Endodermal cell (in vitro differentiated cells): ENCODE data around the gene LYST. TPM values are rescaled to one million over a fixed set of nuclear protein-coding genes. Genes with fewer than 3 reads are reported as not detected.
"Not testable (repeated sequence)": the region's sequence is repeated elsewhere in the genome, so short reads cannot be mapped to it uniquely, and the experiment has no call there.

Source experiments
- DNase-seq: peaks from one replicate; pipeline ENCODE4 v3.0.0-alpha.2; 2017
- H3K27ac ChIP-seq: 2 replicates; pipeline ENCODE4 v1.5.1; 2013; ENCODE audit warnings: mild to moderate bottlenecking, low read depth, low read length, moderate library complexity
- H3K27me3 ChIP-seq: 2 replicates; pipeline ENCODE4 v1.6.1; 2013; ENCODE audit warnings: mild to moderate bottlenecking, low read length, moderate library complexity; ENCODE audit not compliant: insufficient read depth, control insufficient read depth, poor library complexity, severe bottlenecking
- H3K36me3 ChIP-seq: 2 replicates; pipeline ENCODE4 v1.7.0; 2013; ENCODE audit warnings: mild to moderate bottlenecking, low read length, moderate library complexity; ENCODE audit not compliant: control insufficient read depth, insufficient read depth
- H3K4me1 ChIP-seq: one replicate; pipeline ENCODE4 v1.7.0; 2013; ENCODE audit warnings: low read length; ENCODE audit not compliant: control insufficient read depth, insufficient read depth
- H3K4me3 ChIP-seq: 2 replicates; pipeline ENCODE4 v1.5.1; 2013; ENCODE audit warnings: mild to moderate bottlenecking, low read length, moderate library complexity
- H3K9ac ChIP-seq: 2 replicates; pipeline ENCODE4 v1.6.1; 2013; ENCODE audit warnings: mild to moderate bottlenecking, low read length, moderate library complexity; ENCODE audit not compliant: poor library complexity, severe bottlenecking; ENCODE audit errors: extremely low read depth
- H3K9me3 ChIP-seq: 2 replicates; pipeline ENCODE4 v1.6.1; 2013; ENCODE audit warnings: mild to moderate bottlenecking, low read length, moderate library complexity; ENCODE audit not compliant: control insufficient read depth
- H3K27ac Mint-ChIP-seq: 2 replicates; pipeline ENCODE4 v1.8.0; 2020; ENCODE audit warnings: mixed read lengths
- H3K27me3 Mint-ChIP-seq: 2 replicates; pipeline ENCODE4 v1.8.0; 2021; ENCODE audit warnings: mild to moderate bottlenecking, mixed read lengths; ENCODE audit not compliant: insufficient read depth
- H3K36me3 Mint-ChIP-seq: 2 replicates; pipeline ENCODE4 v1.8.0; 2020; ENCODE audit warnings: low read depth, mixed read lengths
- H3K4me1 Mint-ChIP-seq: 2 replicates; pipeline ENCODE4 v1.8.0; 2020; ENCODE audit warnings: mixed read lengths
- H3K4me3 Mint-ChIP-seq: 2 replicates; pipeline ENCODE4 v1.8.0; 2020; ENCODE audit warnings: mild to moderate bottlenecking, moderate library complexity, mixed read lengths
- H3K9me3 Mint-ChIP-seq: 2 replicates; pipeline ENCODE4 v1.8.0; 2020; ENCODE audit warnings: mild to moderate bottlenecking, mixed read lengths
- CTCF ChIP-seq: fragments of 200-600 bp; sonication (generic); conservative IDR thresholded peaks from 2 replicates; pipeline ENCODE4 v1.5.0; 2021; ENCODE audit warnings: antibody characterized with exemption, mild to moderate bottlenecking
- WGBS, 2 experiments: methylation state at CpG; one replicate each; pipeline versions ENCODE4 v1.1.5 to v1.1.7; 2013; ENCODE audit warnings: missing lambda C conversion rate in 2 of 2, mixed read lengths in 1 of 2; ENCODE audit not compliant: insufficient coverage in 1 of 2, insufficient read length in 1 of 2; 5-methylcytosine and 5-hydroxymethylcytosine counted together
- long read RNA-seq, 4 experiments: library from polyadenylated mRNA in 2 of 4; library from RNA in 1 of 4; library from capped mRNA in 1 of 4; stranded (forward) in 3 of 4; unstranded in 1 of 4; transcript quantifications; one replicate each; pipeline ENCODE4 v2.0.0, GENCODE V29; 2020 to 2021; ENCODE audit warnings: inconsistent platforms in 1 of 4
- polyA plus RNA-seq, 2 experiments: library from polyadenylated mRNA; stranded (reverse); fragments of 50-300 nt; gene quantifications; one replicate each; pipeline ENCODE4 v1.2.3, GENCODE V29; 2013
- total RNA-seq, 2 donors: library from RNA; stranded (reverse); fragmentation: NEBNext Ultra II Directional in 1 of 2; extraction: Animal tissue kit (Norgen Biotek cat#: 25700) in 1 of 2; gene quantifications; 2 replicates in 1 of 2; 3 replicates in 1 of 2; pipeline ENCODE4 v1.2.1, GENCODE V29; 2021

Gene LYST, protein sequence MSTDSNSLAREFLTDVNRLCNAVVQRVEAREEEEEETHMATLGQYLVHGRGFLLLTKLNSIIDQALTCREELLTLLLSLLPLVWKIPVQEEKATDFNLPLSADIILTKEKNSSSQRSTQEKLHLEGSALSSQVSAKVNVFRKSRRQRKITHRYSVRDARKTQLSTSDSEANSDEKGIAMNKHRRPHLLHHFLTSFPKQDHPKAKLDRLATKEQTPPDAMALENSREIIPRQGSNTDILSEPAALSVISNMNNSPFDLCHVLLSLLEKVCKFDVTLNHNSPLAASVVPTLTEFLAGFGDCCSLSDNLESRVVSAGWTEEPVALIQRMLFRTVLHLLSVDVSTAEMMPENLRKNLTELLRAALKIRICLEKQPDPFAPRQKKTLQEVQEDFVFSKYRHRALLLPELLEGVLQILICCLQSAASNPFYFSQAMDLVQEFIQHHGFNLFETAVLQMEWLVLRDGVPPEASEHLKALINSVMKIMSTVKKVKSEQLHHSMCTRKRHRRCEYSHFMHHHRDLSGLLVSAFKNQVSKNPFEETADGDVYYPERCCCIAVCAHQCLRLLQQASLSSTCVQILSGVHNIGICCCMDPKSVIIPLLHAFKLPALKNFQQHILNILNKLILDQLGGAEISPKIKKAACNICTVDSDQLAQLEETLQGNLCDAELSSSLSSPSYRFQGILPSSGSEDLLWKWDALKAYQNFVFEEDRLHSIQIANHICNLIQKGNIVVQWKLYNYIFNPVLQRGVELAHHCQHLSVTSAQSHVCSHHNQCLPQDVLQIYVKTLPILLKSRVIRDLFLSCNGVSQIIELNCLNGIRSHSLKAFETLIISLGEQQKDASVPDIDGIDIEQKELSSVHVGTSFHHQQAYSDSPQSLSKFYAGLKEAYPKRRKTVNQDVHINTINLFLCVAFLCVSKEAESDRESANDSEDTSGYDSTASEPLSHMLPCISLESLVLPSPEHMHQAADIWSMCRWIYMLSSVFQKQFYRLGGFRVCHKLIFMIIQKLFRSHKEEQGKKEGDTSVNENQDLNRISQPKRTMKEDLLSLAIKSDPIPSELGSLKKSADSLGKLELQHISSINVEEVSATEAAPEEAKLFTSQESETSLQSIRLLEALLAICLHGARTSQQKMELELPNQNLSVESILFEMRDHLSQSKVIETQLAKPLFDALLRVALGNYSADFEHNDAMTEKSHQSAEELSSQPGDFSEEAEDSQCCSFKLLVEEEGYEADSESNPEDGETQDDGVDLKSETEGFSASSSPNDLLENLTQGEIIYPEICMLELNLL (N-terminal part only)
- total RNA-seq, result 1 to 10 TPM; 2.5 to 6.8 TPM
- 2.1 TPM for polyA plus RNA-seq (2013, experiment 1 of 2)
- polyA plus RNA-seq (2013, experiment 2 of 2), result 1.7 TPM
- long read RNA-seq, experiment 1, result 0 reads
- long read RNA-seq, experiment 2, partial matches to known transcripts, result 2 of 3 reads
- long read RNA-seq, experiment 2, other reads (novel, unspliced or antisense), result 1 of 3 reads
- long read RNA-seq, experiment 3, result 0 reads
- long read RNA-seq, experiment 4, partial matches to known transcripts, result 0 of 1 reads
- long read RNA-seq, experiment 4, other reads (novel, unspliced or antisense), result 1 of 1 reads

- Histone ChIP-seq H3K9me3 (no peaks in the 10 kb centered on the region), H3K4me1 (no peaks in the 10 kb centered on the region), H3K9ac (peak within 1 kb of the TSS; percentile 70), H3K36me3 (no peaks in the 10 kb centered on the region), H3K27ac (peak within 1 kb of the TSS; percentile 26), H3K27me3 (peaks cover 17% of the 10 kb centered on the region), H3K4me3 (peak within 1 kb of the TSS; percentile 85)
- Mint-ChIP-seq H3K4me1 (peaks cover 21% of the 10 kb centered on the region), H3K9me3 (no peaks in the 10 kb centered on the region), H3K27me3 (peaks cover 25% of the 10 kb centered on the region), H3K4me3 (peak within 1 kb of the TSS; percentile 81), H3K27ac (peak within 1 kb of the TSS; percentile 97), H3K36me3 (no peaks in the 10 kb centered on the region)
- peak; percentile 66 for TF ChIP-seq CTCF
- 0 to 1% methylated on average over 21 to 70 of the region's 71 CpGs for WGBS, 2 experiments
- peak; percentile 79 for DNase-seq
Observed at GRCh38 chr1:235866205-235866912, at the start of gene LYST. LYST (minus strand) TSS chr1:235866906; CDS start chr1:235830417, 36,489 bp downstream.

DNA sequence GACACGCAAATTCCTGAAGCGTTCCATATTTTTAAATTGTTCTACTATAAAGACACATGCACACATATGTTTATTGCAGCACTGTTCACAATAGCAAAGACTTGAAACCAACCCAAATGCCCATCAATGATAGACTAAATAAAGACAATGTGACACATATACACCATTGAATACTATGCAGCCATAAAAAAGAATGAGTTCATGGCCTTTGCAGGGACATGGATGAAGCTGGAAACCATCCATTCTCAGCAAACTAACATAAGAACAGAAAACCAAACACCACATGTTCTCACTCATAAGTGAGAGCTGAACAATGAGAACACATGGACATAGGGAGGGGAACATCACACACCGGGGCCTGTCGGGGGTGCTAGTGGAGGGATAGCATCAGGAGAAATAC lies 48.8 kb upstream of the LYST start:
- H3K9me3 Mint-ChIP-seq, H3K27ac ChIP-seq, H3K27ac Mint-ChIP-seq, H3K27me3 ChIP-seq, H3K27me3 Mint-ChIP-seq, H3K36me3 Mint-ChIP-seq, DNase-seq, H3K36me3 ChIP-seq, H3K4me3 Mint-ChIP-seq, H3K9ac ChIP-seq, H3K9me3 ChIP-seq, H3K4me1 ChIP-seq, H3K4me3 ChIP-seq: not testable (repeated sequence)
- H3K4me1 Mint-ChIP-seq, result peaks cover 11% of the 10 kb centered on the region
- WGBS, 2 experiments, result 92 to 94% methylated on average over 4 of the region's 4 CpGs

DNA sequence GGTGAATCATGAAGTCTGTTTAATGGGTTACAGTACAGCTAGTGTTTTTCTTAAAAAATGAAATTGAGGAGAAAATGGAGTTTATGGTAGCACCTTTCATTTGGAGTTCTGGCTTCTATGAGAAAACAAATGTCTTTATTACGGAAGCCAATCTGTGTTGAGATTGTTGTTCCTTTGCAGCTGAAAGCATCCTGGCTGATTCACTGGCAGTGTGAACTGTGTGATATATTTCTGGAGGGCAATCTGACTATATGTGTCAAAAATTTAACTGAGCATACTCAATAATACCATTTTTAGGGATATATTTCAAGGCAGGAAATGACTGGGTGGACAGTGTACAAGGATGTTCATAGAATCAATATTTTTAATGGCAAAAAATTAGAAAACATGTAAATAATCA lies 46.6 kb upstream of the LYST start:
- H3K4me3 ChIP-seq, result no peak overlapping the region
- H3K27me3 ChIP-seq, result no peaks in the 10 kb centered on the region
- no peaks in the 10 kb centered on the region for H3K36me3 Mint-ChIP-seq
- no peaks in the 10 kb centered on the region for H3K36me3 ChIP-seq
- DNase-seq, result no peak
- 100% methylated on average over 1 of the region's 1 CpG; no CpG with 5 or more reads in 1 of the 2 experiments for WGBS, 2 experiments
- no peaks in the 10 kb centered on the region for H3K9me3 Mint-ChIP-seq
- H3K4me3 Mint-ChIP-seq, result no peak overlapping the region
- H3K9me3 ChIP-seq, result no peaks in the 10 kb centered on the region
- H3K27me3 Mint-ChIP-seq, result no peaks in the 10 kb centered on the region
- H3K27ac ChIP-seq, result no peak overlapping the region
- H3K9ac ChIP-seq, result no peak overlapping the region
- H3K4me1 ChIP-seq, result no peaks in the 10 kb centered on the region
- H3K27ac Mint-ChIP-seq, result no peak overlapping the region
- no peaks in the 10 kb centered on the region for H3K4me1 Mint-ChIP-seq
- TF ChIP-seq CTCF, result no peak
